ENCODE results near the gene DOK4. TPM values are rescaled to one million over a fixed set of nuclear protein-coding genes. Genes with fewer than 3 reads are reported as not detected.
A peak's percentile ranks its signal among the peaks of the same experiment; 100 is the strongest.

DOK4 gene
- total RNA-seq, 2 donors from 2014 or later = 17.9 to 22.1 TPM

DNA sequence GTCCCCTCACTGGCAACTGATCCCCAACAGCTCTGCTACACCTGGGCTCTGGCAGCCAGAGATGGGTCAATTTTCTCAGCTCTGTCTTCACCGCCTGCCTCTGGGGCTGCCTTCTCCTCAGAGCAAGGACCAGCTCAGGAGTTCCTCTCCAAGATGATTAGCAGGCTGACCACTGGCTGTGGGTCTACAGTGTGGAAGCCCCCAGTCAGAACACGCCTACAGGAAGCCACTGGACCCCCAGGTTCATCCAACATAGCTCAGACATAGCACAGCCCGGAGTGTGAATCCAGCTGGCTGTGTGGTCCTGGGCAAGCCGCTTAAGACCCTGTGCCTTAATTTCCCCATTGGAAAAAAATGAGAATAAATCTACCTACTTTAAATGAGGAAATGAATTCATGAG lies 4.9 kb downstream of the DOK4 start:
- H3K9ac ChIP-seq (ENCODE audit: extremely low read depth, low read length, poor library complexity, severe bottlenecking) = no peak overlapping the region
- peaks cover 6% of the 10 kb centered on the region for H3K4me1 ChIP-seq (ENCODE audit: control insufficient read depth, insufficient read depth, low read length)
- Mint-ChIP-seq H3K27ac (no peak overlapping the region), H3K27me3 (ENCODE audit: insufficient read depth) (peaks cover 24% of the 10 kb centered on the region), H3K9me3 (no peaks in the 10 kb centered on the region), H3K36me3 (ENCODE audit: low read depth) (no peaks in the 10 kb centered on the region), H3K4me3 (no peak overlapping the region), H3K4me1 (peaks cover 27% of the 10 kb centered on the region)
- H3K4me3 ChIP-seq (ENCODE audit: low read length) = no peak overlapping the region
- peak; percentile 27 for DNase-seq
- no peaks in the 10 kb centered on the region for H3K36me3 ChIP-seq (ENCODE audit: control insufficient read depth, insufficient read depth, low read length)
- H3K27me3 ChIP-seq (ENCODE audit: control insufficient read depth, insufficient read depth, low read length, poor library complexity, severe bottlenecking) = peaks cover 5% of the 10 kb centered on the region
- H3K27ac ChIP-seq (ENCODE audit: low read depth, low read length) = no peak overlapping the region
- no peaks in the 10 kb centered on the region for H3K9me3 ChIP-seq (ENCODE audit: control insufficient read depth, low read length)
- TF ChIP-seq CTCF (conservative IDR thresholded peaks at IDR 0.05) = no peak
- WGBS, 2 experiments (ENCODE audit: insufficient coverage in 1 of 2, insufficient read length in 1 of 2) = 91 to 93% methylated on average over 4 of the region's 4 CpGs

GRCh38 chr16:57480754-57481230 lies 5.5 kb downstream of the DOK4 start:
- H3K27ac ChIP-seq (ENCODE audit: low read depth, low read length) = no peak overlapping the region
- no peaks in the 10 kb centered on the region for H3K36me3 ChIP-seq (ENCODE audit: control insufficient read depth, insufficient read depth, low read length)
- H3K36me3 Mint-ChIP-seq (ENCODE audit: low read depth) = no peaks in the 10 kb centered on the region
- no peak overlapping the region for H3K4me3 Mint-ChIP-seq
- no peak overlapping the region for H3K27ac Mint-ChIP-seq
- H3K4me1 ChIP-seq (ENCODE audit: control insufficient read depth, insufficient read depth, low read length) = peaks cover 6% of the 10 kb centered on the region
- peaks cover 5% of the 10 kb centered on the region for H3K27me3 ChIP-seq (ENCODE audit: control insufficient read depth, insufficient read depth, low read length, poor library complexity, severe bottlenecking)
- no peak overlapping the region for H3K4me3 ChIP-seq (ENCODE audit: low read length)
- H3K9me3 ChIP-seq (ENCODE audit: control insufficient read depth, low read length) = no peaks in the 10 kb centered on the region
- no peak for TF ChIP-seq CTCF (conservative IDR thresholded peaks at IDR 0.05)
- H3K9ac ChIP-seq (ENCODE audit: extremely low read depth, low read length, poor library complexity, severe bottlenecking) = no peak overlapping the region
- no peaks in the 10 kb centered on the region for H3K9me3 Mint-ChIP-seq
- peaks cover 27% of the 10 kb centered on the region for H3K4me1 Mint-ChIP-seq
- 94 to 97% methylated on average over 5 to 6 of the region's 6 CpGs for WGBS, 2 experiments (ENCODE audit: insufficient coverage in 1 of 2, insufficient read length in 1 of 2)
- peaks cover 22% of the 10 kb centered on the region for H3K27me3 Mint-ChIP-seq (ENCODE audit: insufficient read depth)
- DNase-seq = no peak

GRCh38 chr16:57479976-57480753 lies 6.1 kb downstream of the DOK4 start:
- Mint-ChIP-seq H3K4me3 (peak overlapping the region; percentile 60), H3K9me3 (no peaks in the 10 kb centered on the region), H3K27me3 (ENCODE audit: insufficient read depth) (peaks cover 16% of the 10 kb centered on the region), H3K36me3 (ENCODE audit: low read depth) (no peaks in the 10 kb centered on the region), H3K4me1 (peaks cover 27% of the 10 kb centered on the region), H3K27ac (no peak overlapping the region)
- H3K4me3 ChIP-seq (ENCODE audit: low read length) = peak overlapping the region; percentile 77
- 58 to 59% methylated on average over 7 to 15 of the region's 15 CpGs for WGBS, 2 experiments (ENCODE audit: insufficient coverage in 1 of 2, insufficient read length in 1 of 2)
- peak; percentile 62 for DNase-seq
- H3K4me1 ChIP-seq (ENCODE audit: control insufficient read depth, insufficient read depth, low read length) = peaks cover 6% of the 10 kb centered on the region
- H3K9me3 ChIP-seq (ENCODE audit: control insufficient read depth, low read length) = no peaks in the 10 kb centered on the region
- H3K9ac ChIP-seq (ENCODE audit: extremely low read depth, low read length, poor library complexity, severe bottlenecking) = no peak overlapping the region
- no peak for TF ChIP-seq CTCF (conservative IDR thresholded peaks at IDR 0.05)
- peaks cover 3% of the 10 kb centered on the region for H3K27me3 ChIP-seq (ENCODE audit: control insufficient read depth, insufficient read depth, low read length, poor library complexity, severe bottlenecking)
- H3K27ac ChIP-seq (ENCODE audit: low read depth, low read length) = no peak overlapping the region
- H3K36me3 ChIP-seq (ENCODE audit: control insufficient read depth, insufficient read depth, low read length) = no peaks in the 10 kb centered on the region
